HG03135 (cell line): ENCODE results near the gene LAMP1.
"Not testable (repeated sequence)": the region's sequence is repeated elsewhere in the genome, so short reads cannot be mapped to it uniquely, and the experiment has no call there.

Experiments used
- ATAC-seq: cut with Tn5 transposase; IDR thresholded peaks from one replicate; pipeline ENCODE4 v1.9.1; 2021; ENCODE audit warnings: mild to moderate bottlenecking, moderate library complexity; ENCODE audit not compliant: unreplicated experiment

The LAMP1 gene

GRCh38 chr13:113325779-113326178, 28.7 kb downstream of the LAMP1 start:
- no peak for ATAC-seq

GRCh38 chr13:113327391-113327765, 30.3 kb downstream of the LAMP1 start:
- no peak for ATAC-seq

- no peak for ATAC-seq
These were observed 30.9 kb downstream of the LAMP1 start for GRCh38 chr13:113327766-113328471.

GRCh38 chr13:113328851-113329250, 31.8 kb downstream of the LAMP1 start:
- ATAC-seq, result no peak

GRCh38 chr13:113329656-113330312, 32.7 kb downstream of the LAMP1 start:
- no peak for ATAC-seq

GRCh38 chr13:113332615-113333014, 35.6 kb downstream of the LAMP1 start:
- no peak for ATAC-seq

- ATAC-seq, result no peak
These were observed 36.0 kb downstream of the LAMP1 start for GRCh38 chr13:113333076-113333475.

- no peak for ATAC-seq
These were observed 40.5 kb downstream of the LAMP1 start for GRCh38 chr13:113337556-113337955.

GRCh38 chr13:113337976-113338375, 40.9 kb downstream of the LAMP1 start:
- no peak for ATAC-seq

- no peak for ATAC-seq
These were observed 41.4 kb downstream of the LAMP1 start for GRCh38 chr13:113338451-113338850.

GRCh38 chr13:113342820-113343691, 46.0 kb downstream of the LAMP1 start:
- ATAC-seq, result no peak

- no peak for ATAC-seq
These were observed 46.6 kb downstream of the LAMP1 start for GRCh38 chr13:113343692-113343968.

GRCh38 chr13:113345486-113345885, 48.4 kb downstream of the LAMP1 start:
- no peak for ATAC-seq

GRCh38 chr13:113347736-113348225, 50.7 kb downstream of the LAMP1 start:
- ATAC-seq, result not testable (repeated sequence)

GRCh38 chr13:113348591-113348990, 51.6 kb downstream of the LAMP1 start:
- ATAC-seq, result no peak

GRCh38 chr13:113349050-113349449, 52.0 kb downstream of the LAMP1 start:
- no peak for ATAC-seq

- ATAC-seq, result no peak
These were observed 52.5 kb downstream of the LAMP1 start for GRCh38 chr13:113349491-113349890.

GRCh38 chr13:113350065-113350937, 53.3 kb downstream of the LAMP1 start:
- ATAC-seq, result no peak

GRCh38 chr13:113350938-113351335, 53.9 kb downstream of the LAMP1 start:
- ATAC-seq, result no peak

- ATAC-seq, result no peak
These were observed 54.5 kb downstream of the LAMP1 start for GRCh38 chr13:113351514-113352026.

GRCh38 chr13:113353254-113353653, 56.2 kb downstream of the LAMP1 start:
- ATAC-seq, result no peak
